DND-41 (cell line): ENCODE results near the gene PRR5.
"Not testable (repeated sequence)": the region's sequence is repeated elsewhere in the genome, so short reads cannot be mapped to it uniquely, and the experiment has no call there.

Experiments
- ATAC-seq: fragments of 200-7000 bp; cut with Tn5 transposase; 3 replicates; pipeline ENCODE4 v1.9.1; 2021; ENCODE audit warnings: low read depth; ENCODE audit not compliant: insufficient read depth
- DNase-seq: peaks from one replicate; pipeline ENCODE4 v3.0.0-alpha.2; 2020
- H2AFZ ChIP-seq: 2 replicates; pipeline ENCODE4 v1.6.0; 2012; ENCODE audit warnings: low read depth, low read length
- H3K27ac ChIP-seq: 2 replicates; pipeline ENCODE4 v1.5.1; 2012; ENCODE audit warnings: low read length, inconsistent platforms
- H3K27me3 ChIP-seq: fragments of 200-600 bp; sonication (generic); 2 replicates; pipeline ENCODE4 v1.6.0; 2012; ENCODE audit warnings: low read length, mild to moderate bottlenecking, inconsistent platforms; ENCODE audit not compliant: insufficient read depth, poor library complexity
- H3K36me3 ChIP-seq: 2 replicates; pipeline ENCODE4 v1.5.1; 2012; ENCODE audit warnings: low read length, inconsistent platforms; ENCODE audit not compliant: insufficient read depth
- H3K4me1 ChIP-seq: 2 replicates; pipeline ENCODE4 v1.5.1; 2012; ENCODE audit warnings: mild to moderate bottlenecking, low read length; ENCODE audit not compliant: insufficient read depth
- H3K4me2 ChIP-seq: 2 replicates; pipeline ENCODE4 v1.6.0; 2012; ENCODE audit warnings: mild to moderate bottlenecking, moderate library complexity, low read length, inconsistent platforms; ENCODE audit not compliant: insufficient read depth
- H3K4me3 ChIP-seq, 2 experiments: fragments of 200-600 bp in 1 of 2; shearing (Covaris generic) in 1 of 2; 2 replicates each; pipeline ENCODE4 v1.5.1; 2012 to 2016; ENCODE audit warnings: inconsistent platforms in 2 of 2, low read length in 2 of 2, mild to moderate bottlenecking in 2 of 2, low read depth in 1 of 2, moderate library complexity in 1 of 2
- H3K79me2 ChIP-seq: 2 replicates; pipeline ENCODE4 v1.6.0; 2012; ENCODE audit warnings: low read length, inconsistent platforms; ENCODE audit not compliant: insufficient read depth
- H3K9ac ChIP-seq: 2 replicates; pipeline ENCODE4 v1.6.0; 2012; ENCODE audit warnings: low read depth, mild to moderate bottlenecking, inconsistent platforms, low read length, moderate library complexity
- H3K9me3 ChIP-seq: 2 replicates; pipeline ENCODE4 v1.5.1; 2012; ENCODE audit warnings: low read length, moderate library complexity, mild to moderate bottlenecking, inconsistent platforms; ENCODE audit not compliant: insufficient read depth, severe bottlenecking
- H4K20me1 ChIP-seq: 2 replicates; pipeline ENCODE4 v1.6.0; 2012; ENCODE audit warnings: low read length; ENCODE audit not compliant: insufficient read depth
- EZH2 ChIP-seq: IDR thresholded peaks from 3 replicates; pipeline ENCODE4 v1.6.1; 2012; ENCODE audit warnings: borderline replicate concordance, low read depth, mild to moderate bottlenecking, moderate library complexity, low read length, inconsistent platforms; ENCODE audit not compliant: severe bottlenecking
- TF ChIP-seq, protein P1 (sequence below): IDR thresholded peaks from 2 replicates; pipeline ENCODE4 v1.5.1; 2012; ENCODE audit warnings: borderline replicate concordance, low read length, moderate library complexity, mild to moderate bottlenecking; ENCODE audit not compliant: poor library complexity, severe bottlenecking; ENCODE audit errors: extremely low read depth

The PRR5 gene, protein sequence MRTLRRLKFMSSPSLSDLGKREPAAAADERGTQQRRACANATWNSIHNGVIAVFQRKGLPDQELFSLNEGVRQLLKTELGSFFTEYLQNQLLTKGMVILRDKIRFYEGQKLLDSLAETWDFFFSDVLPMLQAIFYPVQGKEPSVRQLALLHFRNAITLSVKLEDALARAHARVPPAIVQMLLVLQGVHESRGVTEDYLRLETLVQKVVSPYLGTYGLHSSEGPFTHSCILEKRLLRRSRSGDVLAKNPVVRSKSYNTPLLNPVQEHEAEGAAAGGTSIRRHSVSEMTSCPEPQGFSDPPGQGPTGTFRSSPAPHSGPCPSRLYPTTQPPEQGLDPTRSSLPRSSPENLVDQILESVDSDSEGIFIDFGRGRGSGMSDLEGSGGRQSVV

DNA sequence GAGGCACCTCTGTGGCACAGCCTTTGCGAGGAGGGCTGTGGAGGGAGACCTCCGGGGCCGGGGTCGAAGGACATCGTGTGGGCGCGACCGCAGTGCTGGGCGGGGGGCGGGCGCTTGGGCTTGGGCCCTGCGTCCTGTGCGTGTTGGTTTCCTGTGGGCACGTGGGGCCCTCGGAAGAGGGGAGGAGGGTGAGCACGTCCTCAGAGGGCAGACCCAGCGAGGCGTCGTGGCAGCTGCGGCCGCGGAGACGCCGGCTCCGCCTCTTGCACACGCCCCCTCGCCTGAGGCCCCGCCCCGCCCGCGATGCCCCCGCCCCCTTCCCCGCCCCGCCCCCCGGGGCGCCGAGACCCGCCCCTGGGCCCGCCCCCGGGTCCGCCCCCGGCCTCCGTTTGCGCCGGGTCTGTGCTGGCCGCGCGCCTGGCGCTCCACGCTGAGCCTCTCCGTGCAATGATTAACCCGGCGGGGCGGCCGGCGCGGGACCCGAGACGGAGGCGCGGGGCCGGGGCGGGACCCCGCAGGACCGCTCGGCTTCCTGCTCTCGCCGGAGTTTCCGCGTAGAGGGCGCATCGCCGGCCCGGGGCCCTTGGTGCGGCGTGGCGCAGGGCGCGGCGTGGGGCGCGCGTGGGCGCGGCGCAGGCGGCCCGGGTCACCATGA lies at the start of gene PRR5:
TSS of gene PRR5 (plus strand) at position 381 of the 655 bp plus-strand sequence. CDS start at position 652, 271 bp downstream.
- TF ChIP-seq EZH2 = no peak
- Histone ChIP-seq H3K4me2 (peak within 1 kb of the TSS; percentile 90), H3K27me3 (peaks cover 27% of the 10 kb centered on the region), H3K27ac (no peak within 1 kb of the TSS; the same call in 1 of the 2 replicates), H3K9me3 (no peaks in the 10 kb centered on the region), H3K36me3 (no peaks in the 10 kb centered on the region), H3K79me2 (no peaks in the 10 kb centered on the region), H3K4me3 (peak within 1 kb of the TSS; percentile 45 to 68; a peak in 3 of 4 replicates), H3K9ac (peak within 1 kb of the TSS; percentile 60), H2AFZ (peak within 1 kb of the TSS; percentile 75), H3K4me1 (peaks cover 21% of the 10 kb centered on the region), H4K20me1 (peaks cover 38% of the 10 kb centered on the region)
- DNase-seq = peak; percentile 88
- peak; percentile 85 for ATAC-seq

DNA sequence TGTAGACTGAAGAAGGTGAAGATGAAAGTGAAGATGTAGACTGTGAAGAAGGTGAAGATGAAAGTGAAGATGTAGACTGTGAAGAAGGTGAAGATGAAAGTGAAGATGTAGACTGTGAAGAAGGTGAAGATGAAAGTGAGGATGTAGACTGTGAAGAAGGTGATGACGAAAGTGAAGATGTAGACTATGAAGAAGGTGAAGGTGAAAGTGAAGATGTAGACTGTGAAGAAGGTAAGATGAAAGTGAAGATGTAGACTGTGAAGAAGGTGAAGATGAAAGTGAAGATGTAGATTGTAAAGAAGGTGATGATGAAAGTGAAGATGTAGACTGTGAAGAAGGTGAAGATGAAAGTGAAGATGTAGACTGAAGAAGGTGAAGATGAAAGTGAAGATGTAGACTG lies 49.1 kb upstream of the PRR5 start:
- not testable (repeated sequence) for H3K36me3 ChIP-seq, H2AFZ ChIP-seq, H3K27me3 ChIP-seq, DNase-seq, H4K20me1 ChIP-seq, H3K4me1 ChIP-seq, H3K4me2 ChIP-seq, H3K79me2 ChIP-seq, H3K9me3 ChIP-seq, ATAC-seq, H3K4me3 ChIP-seq, H3K9ac ChIP-seq, H3K27ac ChIP-seq

DNA sequence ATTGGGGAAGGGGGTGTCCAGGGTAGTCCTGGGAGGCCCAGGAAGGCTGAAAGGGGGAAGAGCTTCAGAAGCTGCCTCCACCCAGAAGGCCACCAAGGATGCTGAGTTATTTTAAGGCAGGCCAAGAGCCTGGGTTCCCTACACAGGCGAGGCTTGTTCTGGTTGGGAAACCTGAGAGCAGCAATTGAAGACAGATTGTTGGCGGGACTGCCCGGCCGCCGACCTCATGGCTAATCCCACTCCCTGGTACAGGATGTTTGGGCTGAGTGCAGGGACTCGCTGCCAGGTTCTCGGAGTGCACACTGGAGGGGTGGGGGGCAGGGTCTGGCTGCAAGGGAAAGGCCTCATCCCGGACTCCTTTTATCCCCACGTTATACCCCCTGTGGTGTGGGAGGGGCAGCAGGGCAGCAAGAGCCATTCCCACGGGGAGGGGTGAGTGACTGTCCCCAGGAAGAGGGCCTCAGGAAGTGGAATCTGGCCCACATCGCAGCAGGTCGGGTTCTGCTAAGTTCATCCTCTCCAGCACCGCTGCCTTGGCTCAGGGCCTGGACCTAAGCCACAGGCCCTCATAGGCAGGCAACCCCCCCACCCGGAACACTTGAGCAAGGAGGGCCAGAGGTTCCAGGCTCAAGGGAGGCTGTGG lies 43.6 kb upstream of the PRR5 start:
- no peak overlapping the region for H3K9ac ChIP-seq
- H3K36me3 ChIP-seq = no peaks in the 10 kb centered on the region
- H3K4me2 ChIP-seq = no peak overlapping the region
- no peak for TF ChIP-seq EZH2
- TF ChIP-seq, protein P1, sequence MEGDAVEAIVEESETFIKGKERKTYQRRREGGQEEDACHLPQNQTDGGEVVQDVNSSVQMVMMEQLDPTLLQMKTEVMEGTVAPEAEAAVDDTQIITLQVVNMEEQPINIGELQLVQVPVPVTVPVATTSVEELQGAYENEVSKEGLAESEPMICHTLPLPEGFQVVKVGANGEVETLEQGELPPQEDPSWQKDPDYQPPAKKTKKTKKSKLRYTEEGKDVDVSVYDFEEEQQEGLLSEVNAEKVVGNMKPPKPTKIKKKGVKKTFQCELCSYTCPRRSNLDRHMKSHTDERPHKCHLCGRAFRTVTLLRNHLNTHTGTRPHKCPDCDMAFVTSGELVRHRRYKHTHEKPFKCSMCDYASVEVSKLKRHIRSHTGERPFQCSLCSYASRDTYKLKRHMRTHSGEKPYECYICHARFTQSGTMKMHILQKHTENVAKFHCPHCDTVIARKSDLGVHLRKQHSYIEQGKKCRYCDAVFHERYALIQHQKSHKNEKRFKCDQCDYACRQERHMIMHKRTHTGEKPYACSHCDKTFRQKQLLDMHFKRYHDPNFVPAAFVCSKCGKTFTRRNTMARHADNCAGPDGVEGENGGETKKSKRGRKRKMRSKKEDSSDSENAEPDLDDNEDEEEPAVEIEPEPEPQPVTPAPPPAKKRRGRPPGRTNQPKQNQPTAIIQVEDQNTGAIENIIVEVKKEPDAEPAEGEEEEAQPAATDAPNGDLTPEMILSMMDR = no peak
- H3K27ac ChIP-seq = no peak overlapping the region
- 0 out of 2 replicates have a peak, but pooled peaks cover 3% of the 10 kb centered on the region for H4K20me1 ChIP-seq
- H2AFZ ChIP-seq = no peak overlapping the region
- no peak overlapping the region for H3K4me3 ChIP-seq
- H3K27me3 ChIP-seq = no peaks in the 10 kb centered on the region
- no peaks in the 10 kb centered on the region for H3K79me2 ChIP-seq
- ATAC-seq (no peak), DNase-seq (no peak)
- H3K9me3 ChIP-seq = no peaks in the 10 kb centered on the region
- H3K4me1 ChIP-seq = no peaks in the 10 kb centered on the region

DNA sequence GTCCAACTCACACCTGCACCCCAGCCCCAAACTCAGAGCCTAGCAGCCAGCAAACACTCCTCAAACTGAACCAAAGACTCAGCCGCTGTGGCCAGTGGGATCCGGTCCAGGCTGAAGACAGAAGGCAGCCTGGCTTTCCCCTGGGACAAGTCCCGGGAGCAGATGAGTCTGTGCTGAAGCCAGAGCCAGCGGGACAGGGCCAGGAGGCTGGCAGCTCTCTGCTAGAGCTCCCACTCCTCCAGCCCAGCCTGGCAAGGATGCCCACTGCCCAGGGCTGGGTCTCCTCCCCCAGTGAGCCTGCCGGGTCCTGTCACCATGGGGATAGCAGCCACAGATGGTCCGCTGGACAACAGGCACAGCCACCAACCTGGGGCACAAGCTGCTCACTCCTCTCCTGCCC lies 42.9 kb upstream of the PRR5 start:
- 0 out of 2 replicates have a peak, but pooled peaks cover 3% of the 10 kb centered on the region for H4K20me1 ChIP-seq
- H3K4me1 ChIP-seq = peaks cover 1% of the 10 kb centered on the region; the same call in 1 of the 2 replicates
- no peak overlapping the region for H3K27ac ChIP-seq
- H3K4me2 ChIP-seq = no peak overlapping the region
- H3K27me3 ChIP-seq = no peaks in the 10 kb centered on the region
- H3K9me3 ChIP-seq = no peaks in the 10 kb centered on the region
- H3K79me2 ChIP-seq = no peaks in the 10 kb centered on the region
- ATAC-seq (no peak), DNase-seq (no peak)
- TF ChIP-seq, protein P1 = no peak
- TF ChIP-seq EZH2 = no peak
- H3K4me3 ChIP-seq = no peak overlapping the region
- H2AFZ ChIP-seq = no peak overlapping the region
- no peak overlapping the region for H3K9ac ChIP-seq
- no peaks in the 10 kb centered on the region for H3K36me3 ChIP-seq
